Measurements from ENCODE around the gene DUSP28.

GRCh38 chr2:240597054-240597418 lies 36.9 kb downstream of the DUSP28 start:
- TF ChIP-seq CTCF (IDR thresholded peaks at IDR 0.05) (no peak), POLR2A (IDR thresholded peaks at IDR 0.05) (no peak), POLR2AphosphoS5 (IDR thresholded peaks at IDR 0.05) (no peak)

Measured in transverse colon (tissue), 4 donors.